ENCODE results near the gene ARFGEF2.

- no peak for TF ChIP-seq CTCF (IDR thresholded peaks at IDR 0.05)
- TF ChIP-seq POLR2A (IDR thresholded peaks at IDR 0.05) = no peak
- no peak for TF ChIP-seq EP300 (IDR thresholded peaks at IDR 0.05)
Measured at GRCh38 chr20:48886194-48886593, 35.3 kb upstream of the ARFGEF2 start.
